ENCODE data around the gene ARID1B. TPM values are rescaled to one million over a fixed set of nuclear protein-coding genes. Genes with fewer than 3 reads are reported as not detected.

ARID1B gene
- total and polyA plus RNA-seq, 10 of the 15 experiments (the other 5 are each of a cell fraction or from before 2014, with no cell fraction given), result 24.7 to 133 (median 54.6) TPM

GRCh38 chr6:157167837-157168236 is 390.7 kb downstream of the ARID1B start:
- CTCF ChIA-PET, result no interaction called here
- ATAC-seq, result no peak

DNA sequence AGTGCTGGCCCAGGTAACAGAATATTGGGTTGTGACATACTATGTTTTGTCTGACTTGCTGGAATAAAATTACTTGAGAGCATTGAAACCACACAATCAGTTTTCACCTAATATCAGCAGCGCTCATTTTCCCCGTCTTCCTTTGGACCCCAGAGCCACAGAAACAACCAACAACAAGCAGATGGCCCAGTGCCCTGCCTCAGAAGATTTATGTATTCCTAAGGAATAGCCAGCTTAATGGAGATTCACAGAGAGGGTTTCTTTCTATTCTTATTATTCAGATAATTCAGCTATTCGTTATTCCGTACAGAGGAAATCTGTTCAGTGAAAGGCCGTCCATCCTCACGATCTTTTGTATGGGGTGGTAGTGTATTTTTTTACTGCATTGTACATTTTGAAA is 391.3 kb downstream of the ARID1B start:
- DNase-seq (ENCODE audit: low read depth, low spot score), result no peak
- ChIA-PET RAD21 (ENCODE audit: unreplicated experiment) (no interaction called here), CTCF (no interaction called here), SMC1A (ENCODE audit: uncharacterized antibody, unreplicated experiment) (no interaction called here), POLR2A (no interaction called here)
- H3K79me2 ChIP-seq (ENCODE audit: control insufficient read depth, insufficient read depth, low read length), result no peaks in the 10 kb centered on the region
- no peak overlapping the region for H3K9ac ChIP-seq (ENCODE audit: control insufficient read depth, insufficient read depth, low read length)
- BruUV-seq (replicated peaks), result no TSS peak
- ATAC-seq, result no peak
- no peaks in the 10 kb centered on the region for H3K9me3 ChIP-seq (replicated peaks; ENCODE audit: control insufficient read depth, insufficient read depth, low read length)
- no peak for FAIRE-seq
- no peak overlapping the region for H3K4me3 ChIP-seq
- no peak overlapping the region for H3K4me2 ChIP-seq (ENCODE audit: control insufficient read depth, insufficient read depth)
- no peak overlapping the region for H2AFZ ChIP-seq (ENCODE audit: control insufficient read depth, low read depth, low read length)
- no peaks in the 10 kb centered on the region for H3K4me1 ChIP-seq (ENCODE audit: control insufficient read depth, insufficient read depth, low read length)
- WGBS (ENCODE audit: insufficient coverage, insufficient replicate concordance, low lambda C conversion rate, missing lambda C conversion rate), result 97% methylated on average over 6 of the region's 6 CpGs
- no peaks in the 10 kb centered on the region for H3K27me3 ChIP-seq (replicated peaks in 1 of 2; ENCODE audit: control insufficient read depth in 2 of 2, insufficient read depth in 2 of 2, low read length in 1 of 2)
- intact Hi-C loops (cut with micrococcal nuclease; ENCODE audit: unreplicated experiment) (no loop called here), in situ Hi-C loops (cut with MboI) (no loop called here)
- H3K27ac ChIP-seq (ENCODE audit: control insufficient read depth, insufficient read depth), result no peak overlapping the region
- peaks cover 4 to 35% of the 10 kb centered on the region in 2 experiments for H3K36me3 ChIP-seq (ENCODE audit: control insufficient read depth in 2 of 2, insufficient read depth in 2 of 2, low read length in 1 of 2)
- peaks cover 2% of the 10 kb centered on the region; the same call in 1 of the 2 replicates for H4K20me1 ChIP-seq (ENCODE audit: control insufficient read depth, insufficient read depth)
- no peak for TF ChIP-seq ZNF274 (IDR thresholded peaks at IDR 0.05; ENCODE audit: insufficient read depth, insufficient read length)
- no peak for TF ChIP-seq ZBTB33 (IDR thresholded peaks at IDR 0.05)
- TF ChIP-seq, protein P1, sequence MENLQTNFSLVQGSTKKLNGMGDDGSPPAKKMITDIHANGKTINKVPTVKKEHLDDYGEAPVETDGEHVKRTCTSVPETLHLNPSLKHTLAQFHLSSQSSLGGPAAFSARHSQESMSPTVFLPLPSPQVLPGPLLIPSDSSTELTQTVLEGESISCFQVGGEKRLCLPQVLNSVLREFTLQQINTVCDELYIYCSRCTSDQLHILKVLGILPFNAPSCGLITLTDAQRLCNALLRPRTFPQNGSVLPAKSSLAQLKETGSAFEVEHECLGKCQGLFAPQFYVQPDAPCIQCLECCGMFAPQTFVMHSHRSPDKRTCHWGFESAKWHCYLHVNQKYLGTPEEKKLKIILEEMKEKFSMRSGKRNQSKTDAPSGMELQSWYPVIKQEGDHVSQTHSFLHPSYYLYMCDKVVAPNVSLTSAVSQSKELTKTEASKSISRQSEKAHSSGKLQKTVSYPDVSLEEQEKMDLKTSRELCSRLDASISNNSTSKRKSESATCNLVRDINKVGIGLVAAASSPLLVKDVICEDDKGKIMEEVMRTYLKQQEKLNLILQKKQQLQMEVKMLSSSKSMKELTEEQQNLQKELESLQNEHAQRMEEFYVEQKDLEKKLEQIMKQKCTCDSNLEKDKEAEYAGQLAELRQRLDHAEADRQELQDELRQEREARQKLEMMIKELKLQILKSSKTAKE (IDR thresholded peaks at IDR 0.05; ENCODE audit: low read depth, poor library complexity, severe bottlenecking), result no peak
- TF ChIP-seq TBL1XR1 (IDR thresholded peaks at IDR 0.05; ENCODE audit: low read depth, low read length), result no peak
- no peak for TF ChIP-seq EED (IDR thresholded peaks at IDR 0.05; ENCODE audit: low read depth)
- TF ChIP-seq SMARCA5 (IDR thresholded peaks at IDR 0.05), result no peak
- TF ChIP-seq DPF2 (IDR thresholded peaks at IDR 0.05), result no peak
- no peak for TF ChIP-seq HDAC2 (IDR thresholded peaks at IDR 0.05)
- no peak for TF ChIP-seq NFYA (IDR thresholded peaks at IDR 0.05; ENCODE audit: borderline replicate concordance, low read depth, low read length)
- TF ChIP-seq, protein P2, sequence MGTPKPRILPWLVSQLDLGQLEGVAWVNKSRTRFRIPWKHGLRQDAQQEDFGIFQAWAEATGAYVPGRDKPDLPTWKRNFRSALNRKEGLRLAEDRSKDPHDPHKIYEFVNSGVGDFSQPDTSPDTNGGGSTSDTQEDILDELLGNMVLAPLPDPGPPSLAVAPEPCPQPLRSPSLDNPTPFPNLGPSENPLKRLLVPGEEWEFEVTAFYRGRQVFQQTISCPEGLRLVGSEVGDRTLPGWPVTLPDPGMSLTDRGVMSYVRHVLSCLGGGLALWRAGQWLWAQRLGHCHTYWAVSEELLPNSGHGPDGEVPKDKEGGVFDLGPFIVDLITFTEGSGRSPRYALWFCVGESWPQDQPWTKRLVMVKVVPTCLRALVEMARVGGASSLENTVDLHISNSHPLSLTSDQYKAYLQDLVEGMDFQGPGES (IDR thresholded peaks at IDR 0.05), result no peak
- TF ChIP-seq TARDBP (IDR thresholded peaks at IDR 0.05; ENCODE audit: borderline replicate concordance), result no peak
- no peak for TF ChIP-seq KDM1A (IDR thresholded peaks at IDR 0.05; ENCODE audit: borderline replicate concordance)
- TF ChIP-seq CHD4 (IDR thresholded peaks at IDR 0.05), result no peak
- no peak for TF ChIP-seq CREM (IDR thresholded peaks at IDR 0.05; ENCODE audit: low read depth)

More at GRCh38 chr6:157167837-157168236, 390.7 kb downstream of the ARID1B start:
- FAIRE-seq, result no peak
- Histone ChIP-seq H3K79me2 (ENCODE audit: control insufficient read depth, insufficient read depth, low read length) (no peaks in the 10 kb centered on the region), H3K9me3 (replicated peaks; ENCODE audit: control insufficient read depth, insufficient read depth, low read length) (no peaks in the 10 kb centered on the region), H3K36me3 (ENCODE audit: control insufficient read depth in 2 of 2, insufficient read depth in 2 of 2, low read length in 1 of 2) (peaks cover 4 to 31% of the 10 kb centered on the region in 2 experiments; a peak in 3 of 4 replicates), H3K9ac (ENCODE audit: control insufficient read depth, insufficient read depth, low read length) (no peak overlapping the region), H3K27ac (ENCODE audit: control insufficient read depth, insufficient read depth) (no peak overlapping the region), H3K4me2 (ENCODE audit: control insufficient read depth, insufficient read depth) (no peak overlapping the region), H4K20me1 (ENCODE audit: control insufficient read depth, insufficient read depth) (peaks cover 2% of the 10 kb centered on the region; the same call in 1 of the 2 replicates), H3K4me3 (no peak overlapping the region), H3K27me3 (replicated peaks in 1 of 2; ENCODE audit: control insufficient read depth in 2 of 2, insufficient read depth in 2 of 2, low read length in 1 of 2) (no peaks in the 10 kb centered on the region), H2AFZ (ENCODE audit: control insufficient read depth, low read depth, low read length) (no peak overlapping the region), H3K4me1 (ENCODE audit: control insufficient read depth, insufficient read depth, low read length) (no peaks in the 10 kb centered on the region)
- ChIA-PET POLR2A (no interaction called here), RAD21 (ENCODE audit: unreplicated experiment) (no interaction called here), SMC1A (ENCODE audit: uncharacterized antibody, unreplicated experiment) (no interaction called here)
- DNase-seq (ENCODE audit: low read depth, low spot score), result no peak
- 93% methylated on average over 12 of the region's 12 CpGs for WGBS (ENCODE audit: insufficient coverage, insufficient replicate concordance, low lambda C conversion rate, missing lambda C conversion rate)
- BruUV-seq (replicated peaks), result no TSS peak
- in situ Hi-C loops (cut with MboI) (no loop called here), intact Hi-C loops (cut with micrococcal nuclease; ENCODE audit: unreplicated experiment) (no loop called here)
- TF ChIP-seq BCL11A (IDR thresholded peaks at IDR 0.05; ENCODE audit: low read depth, low read length) (no peak), CEBPB (IDR thresholded peaks at IDR 0.05; ENCODE audit: borderline replicate concordance in 1 of 2, low read depth in 2 of 2, low read length in 2 of 2) (no peak), CBX3 (IDR thresholded peaks at IDR 0.05; ENCODE audit: borderline replicate concordance, low read depth) (no peak), NFYA (IDR thresholded peaks at IDR 0.05; ENCODE audit: borderline replicate concordance, low read depth, low read length) (no peak)

Data from GM12878 (cell line).